Measurements from ENCODE around the gene GPC6.

- TF ChIP-seq CTCF (IDR thresholded peaks at IDR 0.05) (no peak), POLR2AphosphoS5 (IDR thresholded peaks at IDR 0.05) (no peak), POLR2A (IDR thresholded peaks at IDR 0.05) (no peak), EP300 (IDR thresholded peaks at IDR 0.05) (no peak)
These were observed 34.0 kb downstream of the GPC6 start for GRCh38 chr13:93260591-93260990.
